Right lobe of liver (tissue), 4 donors: ENCODE data around the gene CDK12.

Experiments used
- CTCF ChIP-seq, 4 donors: fragments of 200-600 bp in 3 of 4; fragments of 450-650 bp in 1 of 4; IDR thresholded peaks; one replicate each; pipeline versions ENCODE4 v1.5.1 to v1.8.0; 2016 to 2022; ENCODE audit warnings: antibody characterized with exemption in 4 of 4, mild to moderate bottlenecking in 2 of 4
- POLR2A ChIP-seq: fragments of 450-650 bp; IDR thresholded peaks from one replicate; pipeline ENCODE4 v1.6.1; 2017; ENCODE audit warnings: antibody characterized with exemption, mild to moderate bottlenecking
- donor health status: DM: no; HTN: no; CAD: no.
- donor health status: DM: no; HTN: no; CAD: no.
- donor health status: DM: no; HTN: yes; CAD: no.

- no peak for TF ChIP-seq CTCF (IDR thresholded peaks at IDR 0.05)
- TF ChIP-seq POLR2A = no peak
Observed at GRCh38 chr17:39455919-39456318, 5.4 kb upstream of the CDK12 start.
